ENCODE results near the gene FBXW8.

DNA sequence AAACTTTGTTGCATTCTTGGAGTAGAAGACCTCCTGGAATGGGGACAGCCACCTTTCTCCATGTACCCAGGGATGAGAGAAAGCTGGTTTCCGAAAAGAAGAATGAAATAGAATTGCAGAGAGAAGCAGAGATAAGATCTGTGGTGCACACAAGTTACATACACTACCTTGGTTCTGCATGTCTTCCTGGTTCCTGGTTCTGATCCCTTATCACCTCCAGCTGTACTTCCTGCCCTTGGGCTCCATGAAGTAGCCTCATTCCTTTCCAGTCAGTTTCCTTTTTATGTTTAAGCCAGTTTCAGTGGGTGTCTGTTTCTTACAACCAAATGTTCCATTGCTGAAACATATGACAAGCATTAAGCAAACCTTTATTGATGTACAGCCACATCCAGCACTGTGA, 69.3 kb downstream of the FBXW8 start:
- TF ChIP-seq TAF1 (IDR thresholded peaks at IDR 0.05; ENCODE audit: low read depth, low read length) = no peak
- TF ChIP-seq POLR2A (IDR thresholded peaks at IDR 0.05; ENCODE audit: low read depth, low read length) = no peak
- no peak for TF ChIP-seq POLR2AphosphoS5 (IDR thresholded peaks at IDR 0.05; ENCODE audit: low read depth, low read length)
- no peak for TF ChIP-seq POU2F2 (IDR thresholded peaks at IDR 0.05; ENCODE audit: low read depth, low read length)
- TF ChIP-seq PAX5 (IDR thresholded peaks at IDR 0.05; ENCODE audit: insufficient read depth, low read length, severe bottlenecking) = no peak
